Muscle layer of duodenum (tissue), 2 donors: Measurements from ENCODE around the gene B9D2.
"Not testable (repeated sequence)": the region's sequence is repeated elsewhere in the genome, so short reads cannot be mapped to it uniquely, and the experiment has no call there.

Experiments used
- H3K27ac ChIP-seq: one replicate; pipeline ENCODE4 v1.7.0; 2013; ENCODE audit warnings: mild to moderate bottlenecking, low read length
- H3K27me3 ChIP-seq: one replicate; pipeline ENCODE4 v1.7.0; 2013; ENCODE audit warnings: low read depth, mild to moderate bottlenecking, control low read depth, low read length
- H3K36me3 ChIP-seq, 2 donors: one replicate each; pipeline ENCODE4 v1.7.0; 2013; ENCODE audit warnings: low read length in 2 of 2, control low read depth in 1 of 2, mild to moderate bottlenecking in 1 of 2; ENCODE audit not compliant: insufficient read depth in 2 of 2, control insufficient read depth in 1 of 2
- H3K4me1 ChIP-seq, 2 donors: one replicate each; pipeline ENCODE4 v1.7.0; 2013; ENCODE audit warnings: low read length in 2 of 2, mild to moderate bottlenecking in 2 of 2, control low read depth in 1 of 2, moderate library complexity in 1 of 2; ENCODE audit not compliant: insufficient read depth in 2 of 2, control insufficient read depth in 1 of 2
- H3K4me3 ChIP-seq, 2 donors: one replicate each; pipeline ENCODE4 v1.7.0; 2013; ENCODE audit warnings: low read length in 2 of 2, low read depth in 1 of 2, mild to moderate bottlenecking in 1 of 2
- H3K9me3 ChIP-seq, 2 donors: one replicate each; pipeline ENCODE4 v1.7.0; 2013; ENCODE audit warnings: low read length in 2 of 2, control low read depth in 1 of 2, mild to moderate bottlenecking in 1 of 2; ENCODE audit not compliant: control insufficient read depth in 1 of 2
- donor health status: healthy.

Gene B9D2

DNA sequence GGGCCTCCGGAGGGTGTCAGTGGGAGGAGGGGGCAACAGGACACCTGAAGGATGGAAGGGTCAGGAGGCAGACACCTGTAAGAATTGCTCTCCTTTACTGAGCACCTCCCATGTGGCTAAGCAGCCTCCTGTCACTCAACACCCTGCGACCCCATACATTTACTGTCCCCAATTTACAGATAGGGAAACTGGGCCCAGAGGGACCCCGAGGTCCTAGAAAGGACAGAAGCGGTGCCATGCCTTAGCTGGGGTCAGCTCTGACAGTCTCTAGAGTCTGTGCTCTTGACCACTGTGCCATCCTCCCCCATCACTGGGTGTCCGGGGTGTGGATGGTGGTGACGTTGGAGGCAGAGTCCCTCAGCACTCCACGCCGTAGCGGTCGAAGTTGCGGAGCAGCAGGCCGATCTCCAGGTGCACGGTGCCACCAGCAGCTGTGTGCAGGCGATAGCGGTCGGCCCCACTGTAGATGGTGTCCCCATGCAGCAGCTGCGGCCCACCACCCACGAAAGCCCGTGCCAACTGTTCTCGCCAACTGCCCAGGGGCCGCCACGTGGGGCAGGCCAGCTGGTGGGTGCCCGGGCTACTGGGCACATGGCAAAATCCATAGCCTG is 9.5 kb downstream of the B9D2 start:
- Histone ChIP-seq H3K9me3 (no peaks in the 10 kb centered on the region), H3K36me3 (no peaks in the 10 kb centered on the region), H3K4me1 (peaks cover 0 to 28% of the 10 kb centered on the region in 2 donors), H3K27ac (no peak overlapping the region), H3K4me3 (peak overlapping the region; percentile 39 to 95), H3K27me3 (no peaks in the 10 kb centered on the region)

DNA sequence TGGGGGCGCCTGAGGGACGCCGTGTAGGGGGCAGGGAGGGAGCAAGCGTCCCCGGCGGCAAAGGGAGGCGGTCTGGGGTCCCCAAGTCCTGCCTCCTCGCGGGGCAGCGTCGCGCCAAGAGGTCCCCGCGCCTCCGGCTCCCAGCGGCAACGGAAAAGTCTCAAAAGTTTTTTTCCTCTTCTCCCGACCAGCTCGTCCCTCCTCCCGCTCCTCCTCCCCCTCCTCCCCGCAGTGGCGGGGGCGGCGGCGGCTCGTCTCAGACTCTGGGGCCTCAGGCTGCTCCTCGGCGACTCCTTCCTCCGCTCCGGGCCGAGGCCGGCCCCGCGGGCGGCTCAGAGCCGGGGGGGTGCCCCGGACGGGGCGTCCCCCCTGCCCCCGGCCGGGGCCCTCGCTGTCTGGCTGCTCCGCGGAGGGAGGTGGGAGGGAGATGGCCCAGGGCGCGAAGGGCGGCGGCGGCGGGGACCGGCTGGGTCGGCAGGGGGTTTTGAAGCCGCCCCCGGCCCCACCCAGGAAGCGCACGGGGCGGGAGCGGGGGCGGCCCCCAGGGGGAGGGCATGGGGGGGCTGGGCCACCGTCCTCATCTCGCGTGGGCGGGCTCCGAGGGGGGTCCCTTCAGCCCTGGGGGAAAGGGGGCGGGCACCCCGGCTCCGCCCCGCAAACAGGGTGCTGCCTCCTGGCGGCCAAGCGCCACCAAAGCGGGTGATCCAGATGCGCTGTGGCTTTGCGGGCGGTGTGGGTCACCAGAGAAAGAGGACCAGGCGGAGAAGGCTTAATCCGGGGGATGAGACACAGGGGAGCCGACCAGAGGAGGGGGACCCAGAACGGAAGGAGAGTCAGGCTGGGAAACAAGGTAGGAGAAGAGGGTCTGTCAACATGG is 10.2 kb downstream of the B9D2 start, which contains the start of gene TGFB1:
Gene TGFB1 (minus strand): TSS at position 457 of the 877 bp plus-strand sequence. CDS start 878 bp downstream, outside the sequence.
- Histone ChIP-seq H3K4me3 (peak within 1 kb of the TSS; percentile 83 to 95), H3K9me3 (no peaks in the 10 kb centered on the region), H3K27me3 (no peaks in the 10 kb centered on the region), H3K27ac (peak within 1 kb of the TSS; percentile 23), H3K4me1 (peaks cover 0 to 28% of the 10 kb centered on the region in 2 donors), H3K36me3 (no peaks in the 10 kb centered on the region)

DNA sequence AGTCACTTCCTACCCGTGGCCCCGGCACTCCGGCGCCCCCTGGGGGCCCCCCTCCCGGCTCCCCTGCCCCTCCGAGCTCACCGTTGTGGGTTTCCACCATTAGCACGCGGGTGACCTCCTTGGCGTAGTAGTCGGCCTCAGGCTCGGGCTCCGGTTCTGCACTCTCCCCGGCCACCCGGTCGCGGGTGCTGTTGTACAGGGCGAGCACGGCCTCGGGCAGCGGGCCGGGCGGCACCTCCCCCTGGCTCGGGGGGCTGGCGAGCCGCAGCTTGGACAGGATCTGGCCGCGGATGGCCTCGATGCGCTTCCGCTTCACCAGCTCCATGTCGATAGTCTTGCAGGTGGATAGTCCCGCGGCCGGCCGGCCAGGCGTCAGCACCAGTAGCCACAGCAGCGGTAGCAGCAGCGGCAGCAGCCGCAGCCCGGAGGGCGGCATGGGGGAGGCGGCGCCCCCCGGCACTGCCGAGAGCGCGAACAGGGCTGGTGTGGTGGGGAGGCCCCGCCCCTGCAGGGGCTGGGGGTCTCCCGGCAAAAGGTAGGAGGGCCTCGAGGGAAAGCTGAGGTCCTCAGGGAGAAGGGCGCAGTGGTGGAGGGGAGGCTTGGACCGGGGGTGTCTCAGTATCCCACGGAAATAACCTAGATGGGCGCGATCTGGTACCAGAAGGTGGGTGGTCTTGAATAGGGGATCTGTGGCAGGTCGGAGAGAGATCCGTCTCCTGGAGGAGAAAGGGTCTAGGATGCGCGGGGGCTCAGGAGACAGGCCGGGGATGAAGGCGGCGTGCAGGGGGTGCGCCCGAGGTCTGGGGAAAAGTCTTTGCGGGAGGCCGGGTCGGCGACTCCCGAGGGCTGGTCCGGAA is 11.1 kb downstream of the B9D2 start:
- Histone ChIP-seq H3K27ac (peak overlapping the region; percentile 23), H3K27me3 (no peaks in the 10 kb centered on the region), H3K4me3 (peak overlapping the region; percentile 83 to 95), H3K36me3 (peaks cover 0 to 4% of the 10 kb centered on the region in 2 donors), H3K9me3 (no peaks in the 10 kb centered on the region), H3K4me1 (peaks cover 0 to 31% of the 10 kb centered on the region in 2 donors)

DNA sequence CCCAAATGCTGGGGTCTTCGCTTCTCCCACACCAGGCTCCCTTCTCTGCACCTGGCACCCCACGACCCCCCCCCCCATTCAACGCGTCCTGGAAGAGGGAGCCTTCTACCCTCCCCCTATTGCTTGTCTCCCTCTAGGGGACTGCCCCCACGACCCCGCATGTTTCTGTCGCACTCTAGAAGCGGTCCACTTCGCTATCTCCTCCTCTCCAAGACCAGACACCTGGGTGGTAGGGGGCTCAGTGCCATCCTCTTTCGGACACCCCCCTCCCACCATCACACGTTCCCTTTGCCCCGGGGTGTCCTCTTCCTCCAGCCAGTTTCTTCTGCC is 11.7 kb downstream of the B9D2 start:
- no peaks in the 10 kb centered on the region for H3K9me3 ChIP-seq
- H3K4me1 ChIP-seq: peaks cover 0 to 31% of the 10 kb centered on the region in 2 donors
- H3K4me3 ChIP-seq: peak overlapping the region; percentile 83 to 95
- H3K36me3 ChIP-seq: peaks cover 0 to 8% of the 10 kb centered on the region in 2 donors
- H3K27ac ChIP-seq: no peak overlapping the region
- H3K27me3 ChIP-seq: no peaks in the 10 kb centered on the region

DNA sequence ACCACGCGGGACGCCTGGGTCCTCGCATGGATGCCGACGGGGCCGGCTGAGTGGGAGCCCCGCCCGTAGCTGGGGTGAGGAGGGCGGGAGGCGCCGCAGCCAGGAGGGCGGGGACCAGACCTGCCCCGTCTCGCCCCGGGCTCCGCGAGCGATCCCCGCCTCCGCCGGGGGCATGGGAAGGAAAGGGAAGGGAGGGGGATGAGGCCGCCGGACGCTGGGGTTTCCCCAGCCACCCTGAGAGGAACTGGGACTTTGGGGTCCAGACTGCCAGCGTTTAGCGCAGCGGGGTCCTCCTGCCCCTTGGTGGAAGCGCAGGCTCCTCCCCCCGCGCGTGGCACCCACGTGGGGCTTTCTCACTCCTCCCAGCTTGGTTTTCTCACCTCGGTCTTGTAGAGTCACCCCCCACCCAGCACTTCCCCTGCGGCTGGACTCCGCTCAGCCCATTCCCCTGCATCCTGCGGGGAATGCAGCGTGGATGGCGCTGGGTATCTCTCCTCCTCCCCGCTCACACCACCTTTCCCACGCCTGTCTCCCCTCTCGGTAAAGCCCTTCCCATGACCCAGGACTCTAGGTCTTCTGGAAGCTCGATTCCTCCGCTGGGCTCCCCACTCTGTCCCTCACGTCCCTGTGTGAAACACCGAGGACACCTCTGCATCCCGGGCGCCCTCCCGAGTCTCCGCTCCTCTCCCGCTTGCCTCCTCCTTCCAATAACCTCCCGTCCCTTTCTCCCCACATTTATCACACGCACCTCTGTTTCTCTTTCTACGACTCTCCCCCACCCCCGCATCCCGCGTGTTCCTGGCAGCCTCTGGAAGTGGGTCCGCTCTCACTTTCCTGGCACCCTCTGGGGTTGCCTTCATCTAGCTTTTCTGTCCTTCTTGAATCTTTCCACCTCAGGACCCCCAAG is 12.4 kb downstream of the B9D2 start:
- Histone ChIP-seq H3K4me1 (peaks cover 0 to 31% of the 10 kb centered on the region in 2 donors), H3K36me3 (peaks cover 0 to 8% of the 10 kb centered on the region in 2 donors), H3K27me3 (no peaks in the 10 kb centered on the region), H3K27ac (peak overlapping the region; percentile 56), H3K9me3 (no peaks in the 10 kb centered on the region), H3K4me3 (peak overlapping the region; percentile 83 to 95)

DNA sequence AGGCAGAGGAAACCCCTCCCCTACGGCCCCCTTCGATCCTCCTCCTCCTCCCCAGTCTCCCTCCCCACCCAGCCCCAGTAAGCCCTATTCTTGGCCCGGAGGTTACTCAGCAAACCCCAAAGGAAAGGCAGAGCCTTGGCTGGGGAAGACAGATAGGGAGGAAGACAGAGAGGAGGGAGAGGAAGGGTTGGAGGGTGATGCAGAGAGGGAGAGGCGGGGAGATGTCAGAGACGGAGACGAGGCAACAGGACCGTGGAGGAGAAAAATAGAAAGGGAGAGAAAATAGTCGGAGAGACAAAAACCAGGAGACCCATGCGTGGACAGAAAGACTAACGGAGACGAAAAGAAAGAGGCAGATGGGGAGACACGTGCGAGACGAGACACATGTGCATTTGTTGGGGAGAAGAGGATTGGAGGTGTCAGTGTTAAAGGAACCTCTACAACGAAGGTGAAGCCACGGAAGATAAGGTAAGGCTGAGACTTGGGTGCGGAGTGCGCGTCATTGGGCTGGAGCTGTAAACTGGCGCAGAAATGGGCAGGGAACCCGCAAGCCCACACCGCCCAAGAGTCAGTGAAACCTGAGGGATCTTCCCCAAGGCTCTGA is 13.1 kb downstream of the B9D2 start:
- no peaks in the 10 kb centered on the region for H3K27me3 ChIP-seq
- peak overlapping the region; percentile 31 for H3K27ac ChIP-seq
- H3K4me3 ChIP-seq: peak overlapping the region; percentile 83 to 95
- peaks cover 0 to 29% of the 10 kb centered on the region in 2 donors for H3K4me1 ChIP-seq
- H3K9me3 ChIP-seq: no peaks in the 10 kb centered on the region
- H3K36me3 ChIP-seq: peaks cover 0 to 15% of the 10 kb centered on the region in 2 donors

DNA sequence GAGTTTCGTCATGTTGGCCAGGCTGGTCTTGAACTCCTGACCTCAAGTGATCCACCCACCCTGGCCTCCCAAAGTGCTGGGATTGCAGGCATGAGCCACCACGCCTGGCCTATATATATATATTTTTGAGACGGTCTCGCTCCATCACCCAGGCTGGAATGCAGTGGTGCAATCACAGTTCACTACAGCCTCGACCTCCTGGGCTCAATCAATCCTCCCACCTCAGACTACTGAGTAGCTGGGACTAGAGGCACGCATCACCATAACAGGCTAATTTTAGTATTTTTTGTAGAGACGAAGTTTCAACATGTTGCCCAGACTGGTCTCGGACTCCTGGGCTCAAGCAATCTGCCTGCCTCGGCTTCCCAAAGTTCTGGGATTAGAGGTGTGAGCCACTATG is 17.0 kb downstream of the B9D2 start:
- H3K27me3 ChIP-seq, H3K27ac ChIP-seq, H3K9me3 ChIP-seq, H3K4me3 ChIP-seq: not testable (repeated sequence)
- Histone ChIP-seq H3K4me1 (peaks cover 0 to 15% of the 10 kb centered on the region in 2 donors), H3K36me3 (peaks cover 0 to 36% of the 10 kb centered on the region in 2 donors)

DNA sequence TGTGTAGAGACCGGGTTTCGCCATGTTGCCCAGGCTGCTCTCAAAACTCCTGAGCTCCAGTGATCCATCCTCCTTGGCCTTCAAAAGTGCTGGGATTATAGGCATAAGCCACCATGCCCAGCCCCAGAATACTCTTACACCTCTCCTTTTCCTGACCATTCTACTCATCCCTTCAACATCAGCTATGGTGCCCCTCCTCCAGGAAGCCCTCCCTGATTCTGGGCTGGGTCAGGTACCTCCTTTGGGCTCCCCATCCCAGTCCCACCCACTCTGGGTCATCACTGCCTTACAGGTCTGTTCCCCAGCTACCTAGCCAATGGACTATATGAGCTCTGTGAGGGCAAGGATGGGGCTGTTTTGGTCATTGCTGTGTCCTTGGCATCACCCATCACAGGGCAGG is 19.8 kb downstream of the B9D2 start:
- peaks cover 0 to 54% of the 10 kb centered on the region in 2 donors for H3K36me3 ChIP-seq
- H3K9me3 ChIP-seq: no peaks in the 10 kb centered on the region
- H3K4me3 ChIP-seq: no peak overlapping the region
- no peaks in the 10 kb centered on the region for H3K27me3 ChIP-seq
- no peak overlapping the region for H3K27ac ChIP-seq
- H3K4me1 ChIP-seq: peaks cover 0 to 3% of the 10 kb centered on the region in 2 donors

DNA sequence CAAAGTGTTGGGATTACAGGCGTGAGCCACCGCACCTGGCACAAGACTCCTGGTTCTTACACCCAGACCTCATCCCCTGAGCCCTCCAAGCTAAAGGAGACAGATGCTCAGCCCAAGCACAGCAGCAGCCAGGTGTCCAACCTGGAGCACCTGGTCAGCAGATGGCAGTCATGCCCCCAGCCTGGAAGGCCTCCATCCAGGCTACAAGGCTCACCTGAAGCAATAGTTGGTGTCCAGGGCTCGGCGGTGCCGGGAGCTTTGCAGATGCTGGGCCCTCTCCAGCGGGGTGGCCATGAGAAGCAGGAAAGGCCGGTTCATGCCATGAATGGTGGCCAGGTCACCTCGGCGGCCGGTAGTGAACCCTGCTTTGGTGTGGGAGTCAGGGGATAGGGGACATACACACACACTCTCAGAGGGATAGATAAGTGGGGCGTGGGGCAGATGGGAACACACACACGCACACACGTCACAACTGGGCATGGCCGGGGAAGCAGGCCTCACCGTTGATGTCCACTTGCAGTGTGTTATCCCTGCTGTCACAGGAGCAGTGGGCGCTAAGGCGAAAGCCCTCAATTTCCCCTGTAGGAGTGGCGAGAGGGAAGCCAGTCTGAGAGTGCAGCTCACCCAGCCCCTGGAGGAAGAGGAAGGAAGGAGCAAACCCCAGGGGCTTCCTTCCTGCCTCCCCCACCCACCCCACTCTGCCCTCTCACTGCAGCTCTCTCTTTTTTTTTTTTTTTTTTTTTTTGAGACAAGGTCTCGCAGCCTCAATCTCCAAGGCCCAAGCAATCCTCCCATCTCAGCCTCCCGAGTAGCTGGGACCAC is 22.1 kb downstream of the B9D2 start:
- Histone ChIP-seq H3K36me3 (peaks cover 0 to 51% of the 10 kb centered on the region in 2 donors), H3K4me3 (no peak overlapping the region), H3K27me3 (no peaks in the 10 kb centered on the region), H3K9me3 (no peaks in the 10 kb centered on the region), H3K4me1 (no peaks in the 10 kb centered on the region), H3K27ac (no peak overlapping the region)
